Calu3 (cell line): Measurements from ENCODE around the gene KYAT1. TPM values are rescaled to one million over a fixed set of nuclear protein-coding genes. Genes with fewer than 3 reads are reported as not detected.

Experiments used
- BruUV-seq: library from RNA; stranded (reverse); fragments of 400-500 nt; replicated peaks from 2 replicates; lab custom pipeline; 2021; lab: Mats Ljungman, UMichigan
- CTCF ChIA-PET: fragments of 300-600 bp; sonication (Branson Sonifier 250); formaldehyde crosslinking; loops from one replicate; lab custom pipeline; 2022; ENCODE audit warnings: antibody characterized with exemption; lab: Charles Lee
- DNase-seq: peaks from one replicate; pipeline ENCODE4 v3.0.0; 2022
- H3K27ac Mint-ChIP-seq: one replicate; pipeline ENCODE4 v1.8.0; 2022; ENCODE audit warnings: mixed read lengths; ENCODE audit not compliant: unreplicated experiment
- H3K27me3 Mint-ChIP-seq: one replicate; pipeline ENCODE4 v1.8.0; 2022; ENCODE audit warnings: mixed read lengths; ENCODE audit not compliant: unreplicated experiment
- H3K36me3 Mint-ChIP-seq: one replicate; pipeline ENCODE4 v1.8.0; 2022; ENCODE audit warnings: mild to moderate bottlenecking, moderate library complexity, mixed read lengths; ENCODE audit not compliant: insufficient read depth, unreplicated experiment
- H3K4me1 Mint-ChIP-seq: one replicate; pipeline ENCODE4 v1.8.0; 2022; ENCODE audit warnings: mild to moderate bottlenecking, low read depth, mixed read lengths; ENCODE audit not compliant: unreplicated experiment
- H3K4me3 Mint-ChIP-seq: one replicate; pipeline ENCODE4 v1.8.0; 2022; ENCODE audit warnings: mild to moderate bottlenecking, low read depth, moderate library complexity, mixed read lengths; ENCODE audit not compliant: unreplicated experiment
- H3K9me3 Mint-ChIP-seq: one replicate; pipeline ENCODE4 v1.8.0; 2022; ENCODE audit warnings: low read depth, mixed read lengths; ENCODE audit not compliant: unreplicated experiment
- intact Hi-C: fragments of 100-400 bp; cut with micrococcal nuclease; formaldehyde crosslinking; loops from one replicate; pipeline ENCODE4 v1.10.0; 2022; ENCODE audit not compliant: unreplicated experiment
- total RNA-seq: library from RNA; stranded (reverse); gene quantifications from 2 replicates; pipeline ENCODE4 v1.2.3, GENCODE V29; 2022
- TF ChIP-seq, protein P1 (sequence below): fragments of 200-600 bp; IDR thresholded peaks from one replicate; pipeline ENCODE4 v1.8.0; 2022; ENCODE audit warnings: antibody characterized with exemption; ENCODE audit not compliant: unreplicated experiment

Gene KYAT1
- total RNA-seq, 1 experiment from 2014 or later: 4.1 TPM

DNA sequence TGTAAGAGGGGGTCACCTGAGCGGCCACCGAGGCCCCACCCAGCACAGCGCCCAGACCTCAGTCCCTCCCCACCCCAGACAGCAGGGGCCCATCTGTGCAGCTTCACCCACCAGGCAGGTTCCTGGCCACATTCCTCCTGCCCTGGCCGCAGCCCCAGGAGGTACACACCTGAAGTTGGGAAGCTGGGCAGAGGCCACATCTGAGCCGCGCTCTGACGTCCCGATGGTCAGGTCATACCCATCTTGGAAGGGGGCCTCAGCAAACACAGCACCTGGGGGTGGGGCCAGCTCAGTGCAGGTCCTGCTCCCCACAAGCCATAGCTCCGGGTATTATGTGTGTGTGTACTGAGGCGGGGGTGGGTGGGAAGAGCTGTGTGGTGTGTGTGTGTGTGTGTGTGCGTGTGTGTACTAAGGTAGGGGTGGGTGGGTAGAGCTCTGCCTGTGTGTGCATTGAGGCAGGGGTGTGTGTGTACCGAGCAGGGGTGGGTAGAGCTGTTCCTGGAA is 57.8 kb downstream of the KYAT1 start:
- Mint-ChIP-seq H3K27ac (no peak overlapping the region), H3K9me3 (no peaks in the 10 kb centered on the region), H3K4me3 (no peak overlapping the region), H3K4me1 (peaks cover 8% of the 10 kb centered on the region), H3K36me3 (peaks cover 41% of the 10 kb centered on the region), H3K27me3 (no peaks in the 10 kb centered on the region)
- TF ChIP-seq, protein P1, sequence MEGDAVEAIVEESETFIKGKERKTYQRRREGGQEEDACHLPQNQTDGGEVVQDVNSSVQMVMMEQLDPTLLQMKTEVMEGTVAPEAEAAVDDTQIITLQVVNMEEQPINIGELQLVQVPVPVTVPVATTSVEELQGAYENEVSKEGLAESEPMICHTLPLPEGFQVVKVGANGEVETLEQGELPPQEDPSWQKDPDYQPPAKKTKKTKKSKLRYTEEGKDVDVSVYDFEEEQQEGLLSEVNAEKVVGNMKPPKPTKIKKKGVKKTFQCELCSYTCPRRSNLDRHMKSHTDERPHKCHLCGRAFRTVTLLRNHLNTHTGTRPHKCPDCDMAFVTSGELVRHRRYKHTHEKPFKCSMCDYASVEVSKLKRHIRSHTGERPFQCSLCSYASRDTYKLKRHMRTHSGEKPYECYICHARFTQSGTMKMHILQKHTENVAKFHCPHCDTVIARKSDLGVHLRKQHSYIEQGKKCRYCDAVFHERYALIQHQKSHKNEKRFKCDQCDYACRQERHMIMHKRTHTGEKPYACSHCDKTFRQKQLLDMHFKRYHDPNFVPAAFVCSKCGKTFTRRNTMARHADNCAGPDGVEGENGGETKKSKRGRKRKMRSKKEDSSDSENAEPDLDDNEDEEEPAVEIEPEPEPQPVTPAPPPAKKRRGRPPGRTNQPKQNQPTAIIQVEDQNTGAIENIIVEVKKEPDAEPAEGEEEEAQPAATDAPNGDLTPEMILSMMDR: no peak
- BruUV-seq: no TSS peak
- no peak for DNase-seq
- CTCF ChIA-PET: no interaction called here
- intact Hi-C loops: no loop called here

- CTCF ChIA-PET: no interaction called here
- intact Hi-C loops: no loop called here
- no TSS peak for BruUV-seq
- TF ChIP-seq, protein P1: no peak
- Mint-ChIP-seq H3K9me3 (no peaks in the 10 kb centered on the region), H3K36me3 (peaks cover 38% of the 10 kb centered on the region), H3K4me3 (no peak overlapping the region), H3K27ac (no peak overlapping the region), H3K27me3 (no peaks in the 10 kb centered on the region), H3K4me1 (peaks cover 2% of the 10 kb centered on the region)
- no peak for DNase-seq
These were observed 58.3 kb downstream of the KYAT1 start for GRCh38 chr9:128823362-128823902.

GRCh38 chr9:128822407-128823042 is 59.2 kb downstream of the KYAT1 start:
- H3K9me3 Mint-ChIP-seq: no peaks in the 10 kb centered on the region
- H3K36me3 Mint-ChIP-seq: peaks cover 43% of the 10 kb centered on the region
- no TSS peak for BruUV-seq
- TF ChIP-seq, protein P1: no peak
- no peak for DNase-seq
- intact Hi-C loops: no loop called here
- H3K4me3 Mint-ChIP-seq: no peak overlapping the region
- no peak overlapping the region for H3K27ac Mint-ChIP-seq
- CTCF ChIA-PET: no interaction called here
- H3K27me3 Mint-ChIP-seq: no peaks in the 10 kb centered on the region
- no peaks in the 10 kb centered on the region for H3K4me1 Mint-ChIP-seq

GRCh38 chr9:128821584-128822406 is 60.0 kb downstream of the KYAT1 start:
- intact Hi-C loops: no loop called here
- H3K4me3 Mint-ChIP-seq: no peak overlapping the region
- TF ChIP-seq, protein P1: no peak
- DNase-seq: no peak
- H3K4me1 Mint-ChIP-seq: no peaks in the 10 kb centered on the region
- BruUV-seq: no TSS peak
- H3K36me3 Mint-ChIP-seq: peaks cover 39% of the 10 kb centered on the region
- H3K27me3 Mint-ChIP-seq: no peaks in the 10 kb centered on the region
- no peak overlapping the region for H3K27ac Mint-ChIP-seq
- CTCF ChIA-PET: no interaction called here
- no peaks in the 10 kb centered on the region for H3K9me3 Mint-ChIP-seq
